ENCODE measurements around the gene CCL5.

CCL5 gene

GRCh38 chr17:35847006-35847405 lies 33.2 kb downstream of the CCL5 start:
- ChIA-PET POLR2A (interaction anchor here (0.8 to 1.0 kb wide), 2 partner anchors 10 to 38 kb away, joined by 3 to 4 read pairs; partner anchors contain the start of gene TAF15), CTCF (interaction anchor here (1.1 to 1.3 kb wide), 2 partner anchors 8 to 18 kb away, joined by 3 to 6 read pairs; no protein-coding TSS in a partner anchor)
- DNase-seq (ENCODE audit: extremely low spot score) = no peak
- TF ChIP-seq LEF1 (IDR thresholded peaks at IDR 0.05; ENCODE audit: borderline replicate concordance) = no peak
- no peak for TF ChIP-seq ZNF384 (IDR thresholded peaks at IDR 0.05)
- no peak for TF ChIP-seq BHLHE40 (IDR thresholded peaks at IDR 0.05; ENCODE audit: borderline replicate concordance)
- no peak for TF ChIP-seq ELF4 (IDR thresholded peaks at IDR 0.05)
- no peak for TF ChIP-seq HDGF (IDR thresholded peaks at IDR 0.05; ENCODE audit: borderline replicate concordance)
- no peak for TF ChIP-seq L3MBTL2 (conservative IDR thresholded peaks at IDR 0.05)
- TF ChIP-seq NFRKB (IDR thresholded peaks at IDR 0.05) = no peak
- no peak for TF ChIP-seq CTBP1 (IDR thresholded peaks at IDR 0.05; ENCODE audit: borderline replicate concordance)
- TF ChIP-seq SUZ12 (IDR thresholded peaks at IDR 0.05) = no peak
- TF ChIP-seq SP1 (IDR thresholded peaks at IDR 0.05) = no peak
- TF ChIP-seq TARDBP (IDR thresholded peaks at IDR 0.05) = no peak
- TF ChIP-seq PKNOX1 (IDR thresholded peaks at IDR 0.05) = no peak
- no peak for TF ChIP-seq ARNT (IDR thresholded peaks at IDR 0.05)

GRCh38 chr17:35846055-35846809 lies 33.9 kb downstream of the CCL5 start:
- TF ChIP-seq PKNOX1 (IDR thresholded peaks at IDR 0.05) = no peak
- TF ChIP-seq NFRKB (IDR thresholded peaks at IDR 0.05) = no peak
- no peak for TF ChIP-seq FOXK2 (IDR thresholded peaks at IDR 0.05)
- no peak for TF ChIP-seq SP1 (IDR thresholded peaks at IDR 0.05)
- no peak for TF ChIP-seq ARNT (IDR thresholded peaks at IDR 0.05)
- no peak for TF ChIP-seq LEF1 (IDR thresholded peaks at IDR 0.05; ENCODE audit: borderline replicate concordance)
- TF ChIP-seq ZNF384 (IDR thresholded peaks at IDR 0.05) = no peak
- TF ChIP-seq TARDBP (IDR thresholded peaks at IDR 0.05) = no peak
- TF ChIP-seq HDGF (IDR thresholded peaks at IDR 0.05; ENCODE audit: borderline replicate concordance) = no peak
- TF ChIP-seq ELF4 (IDR thresholded peaks at IDR 0.05) = no peak
- TF ChIP-seq BHLHE40 (IDR thresholded peaks at IDR 0.05; ENCODE audit: borderline replicate concordance) = no peak
- TF ChIP-seq FOXM1 (IDR thresholded peaks at IDR 0.05; ENCODE audit: borderline replicate concordance) = no peak
- no peak for TF ChIP-seq SUZ12 (IDR thresholded peaks at IDR 0.05)
- TF ChIP-seq CTBP1 (IDR thresholded peaks at IDR 0.05; ENCODE audit: borderline replicate concordance) = no peak
- TF ChIP-seq L3MBTL2 (conservative IDR thresholded peaks at IDR 0.05) = no peak
- no peak for TF ChIP-seq FOXA1 (IDR thresholded peaks at IDR 0.05)
- DNase-seq (ENCODE audit: extremely low spot score) = no peak
- ChIA-PET CTCF (interaction anchor here (1.1 to 1.3 kb wide), 2 partner anchors 9 to 17 kb away, joined by 3 to 6 read pairs; no protein-coding TSS in a partner anchor), POLR2A (no interaction called here)

GRCh38 chr17:35844547-35844946 lies 35.6 kb downstream of the CCL5 start:
- ChIA-PET POLR2A (no interaction called here), CTCF (no interaction called here)
- TF ChIP-seq LEF1 (IDR thresholded peaks at IDR 0.05; ENCODE audit: borderline replicate concordance) = no peak
- TF ChIP-seq SP1 (IDR thresholded peaks at IDR 0.05) = no peak
- TF ChIP-seq FOXA1 (IDR thresholded peaks at IDR 0.05) = no peak
- no peak for TF ChIP-seq NFRKB (IDR thresholded peaks at IDR 0.05)
- DNase-seq (ENCODE audit: extremely low spot score) = no peak

- TF ChIP-seq FOXA1 (IDR thresholded peaks at IDR 0.05) (no peak), TARDBP (IDR thresholded peaks at IDR 0.05) (no peak), ZNF384 (IDR thresholded peaks at IDR 0.05) (no peak), NFRKB (IDR thresholded peaks at IDR 0.05) (no peak), L3MBTL2 (conservative IDR thresholded peaks at IDR 0.05) (no peak), FOXM1 (IDR thresholded peaks at IDR 0.05; ENCODE audit: borderline replicate concordance) (no peak), ARNT (IDR thresholded peaks at IDR 0.05) (no peak)
- CTCF ChIA-PET = no interaction called here
- POLR2A ChIA-PET = no interaction called here
- no peak for DNase-seq (ENCODE audit: extremely low spot score)
These were observed 36.5 kb downstream of the CCL5 start for GRCh38 chr17:35843698-35844097.

- CTCF ChIA-PET = no interaction called here
- TF ChIP-seq NFRKB (IDR thresholded peaks at IDR 0.05) (no peak), FOXA1 (IDR thresholded peaks at IDR 0.05) (no peak), ELF4 (IDR thresholded peaks at IDR 0.05) (no peak), HDGF (IDR thresholded peaks at IDR 0.05; ENCODE audit: borderline replicate concordance) (no peak), SUZ12 (IDR thresholded peaks at IDR 0.05) (no peak), LEF1 (IDR thresholded peaks at IDR 0.05; ENCODE audit: borderline replicate concordance) (no peak), FOXK2 (IDR thresholded peaks at IDR 0.05) (no peak), TARDBP (IDR thresholded peaks at IDR 0.05) (no peak)
- no peak for DNase-seq (ENCODE audit: extremely low spot score)
- POLR2A ChIA-PET = no interaction called here
These were observed 37.9 kb downstream of the CCL5 start for GRCh38 chr17:35842239-35842638.

GRCh38 chr17:35841505-35841904 lies 38.7 kb downstream of the CCL5 start:
- POLR2A ChIA-PET = no interaction called here
- DNase-seq (ENCODE audit: extremely low spot score) = no peak
- no peak for TF ChIP-seq ZNF384 (IDR thresholded peaks at IDR 0.05)
- TF ChIP-seq SUZ12 (IDR thresholded peaks at IDR 0.05) = no peak
- no peak for TF ChIP-seq FOXM1 (IDR thresholded peaks at IDR 0.05; ENCODE audit: borderline replicate concordance)
- no peak for TF ChIP-seq ELF4 (IDR thresholded peaks at IDR 0.05)
- no peak for TF ChIP-seq FOXK2 (IDR thresholded peaks at IDR 0.05)
- TF ChIP-seq HDGF (IDR thresholded peaks at IDR 0.05; ENCODE audit: borderline replicate concordance) = no peak
- CTCF ChIA-PET = no interaction called here

- POLR2A ChIA-PET = interaction anchor here (0.7 kb wide), 1 partner anchor 1537 kb away, joined by 4 read pairs; no protein-coding TSS in a partner anchor
These were observed 39.1 kb downstream of the CCL5 start for GRCh38 chr17:35841101-35841500.

More at GRCh38 chr17:35841101-35841500, 39.1 kb downstream of the CCL5 start:
- TF ChIP-seq PKNOX1 (IDR thresholded peaks at IDR 0.05) = no peak
- TF ChIP-seq NFRKB (IDR thresholded peaks at IDR 0.05) = no peak
- no peak for TF ChIP-seq FOXM1 (IDR thresholded peaks at IDR 0.05; ENCODE audit: borderline replicate concordance)
- CTCF ChIA-PET = no interaction called here
- no peak for DNase-seq (ENCODE audit: extremely low spot score)
